Natural killer cell (primary cell): ENCODE measurements around the gene RRP8. TPM values are rescaled to one million over a fixed set of nuclear protein-coding genes. Genes with fewer than 3 reads are reported as not detected.

Source experiments
- ATAC-seq, 3 donors: fragments of 150-1000 bp in 2 of 3; fragments of 200-7000 bp in 1 of 3; cut with Tn5 transposase; 1 replicate in 1 of 3; 2 replicates in 2 of 3; pipeline ENCODE4 v1.10.0; 2021; ENCODE audit warnings: mild to moderate bottlenecking in 2 of 3, moderate library complexity in 2 of 3
- DNase-seq, 2 donors: peaks; one replicate each; pipeline versions ENCODE4 v3.0.0 to v3.0.0-alpha.2; 2013 to 2021; ENCODE audit warnings: mixed read lengths in 1 of 2
- H3K27ac ChIP-seq: one replicate; pipeline ENCODE4 v1.5.1; 2013; ENCODE audit warnings: mild to moderate bottlenecking, low read length
- H3K27me3 ChIP-seq: one replicate; pipeline ENCODE4 v1.6.1; 2013; ENCODE audit warnings: low read length; ENCODE audit not compliant: control insufficient read depth, insufficient read depth
- H3K36me3 ChIP-seq: one replicate; pipeline ENCODE4 v1.6.1; 2013; ENCODE audit warnings: low read length; ENCODE audit not compliant: control insufficient read depth, insufficient read depth
- H3K4me1 ChIP-seq: one replicate; pipeline ENCODE4 v1.6.1; 2013; ENCODE audit warnings: low read length; ENCODE audit not compliant: control insufficient read depth, insufficient read depth
- H3K4me3 ChIP-seq: one replicate; pipeline ENCODE4 v1.5.1; 2013; ENCODE audit warnings: low read length
- H3K9me3 ChIP-seq: one replicate; pipeline ENCODE4 v1.6.1; 2013; ENCODE audit warnings: low read length; ENCODE audit not compliant: control insufficient read depth, insufficient read depth
- H3K27ac Mint-ChIP-seq, 2 donors: one replicate each; pipeline ENCODE4 v1.8.0; 2022; ENCODE audit warnings: mild to moderate bottlenecking in 2 of 2, mixed read lengths in 2 of 2, moderate library complexity in 1 of 2
- H3K27me3 Mint-ChIP-seq, 2 donors: one replicate each; pipeline ENCODE4 v1.8.0; 2022; ENCODE audit warnings: low read depth in 2 of 2, mixed read lengths in 2 of 2
- H3K36me3 Mint-ChIP-seq: one replicate; pipeline ENCODE4 v1.8.0; 2022; ENCODE audit warnings: mixed read lengths
- H3K4me1 Mint-ChIP-seq, 2 donors: one replicate each; pipeline ENCODE4 v1.8.0; 2022; ENCODE audit warnings: mixed read lengths in 2 of 2
- H3K4me3 Mint-ChIP-seq: one replicate; pipeline ENCODE4 v1.8.0; 2022; ENCODE audit warnings: mild to moderate bottlenecking, moderate library complexity, mixed read lengths
- H3K9me3 Mint-ChIP-seq, 2 donors: one replicate each; pipeline ENCODE4 v1.8.0; 2022; ENCODE audit warnings: mixed read lengths in 2 of 2
- WGBS: methylation state at CpG from one replicate; pipeline ENCODE4 v1.1.7; 2013; ENCODE audit warnings: missing lambda C conversion rate; ENCODE audit not compliant: insufficient coverage; 5-methylcytosine and 5-hydroxymethylcytosine counted together
- intact Hi-C: fragments of 100-400 bp; cut with micrococcal nuclease; formaldehyde crosslinking; loops from one replicate; pipeline ENCODE4 v1.14.2; 2022
- total RNA-seq, 4 donors: library from RNA; stranded (reverse); fragments of 120-200 nt in 1 of 4; gene quantifications; one replicate each; pipeline versions ENCODE4 v1.2.3 to v1.2.4, GENCODE V29; 2013 to 2022
- TF ChIP-seq, protein P1 (sequence below): fragments of 200-600 bp; IDR thresholded peaks from one replicate; pipeline ENCODE4 v1.8.0; 2022; ENCODE audit warnings: antibody characterized with exemption

RRP8 gene
- total RNA-seq, 3 donors from 2014 or later (not counting 1 experiment from before 2014, with no cell fraction given): 31.3 to 35.9 (median 31.9) TPM

DNA sequence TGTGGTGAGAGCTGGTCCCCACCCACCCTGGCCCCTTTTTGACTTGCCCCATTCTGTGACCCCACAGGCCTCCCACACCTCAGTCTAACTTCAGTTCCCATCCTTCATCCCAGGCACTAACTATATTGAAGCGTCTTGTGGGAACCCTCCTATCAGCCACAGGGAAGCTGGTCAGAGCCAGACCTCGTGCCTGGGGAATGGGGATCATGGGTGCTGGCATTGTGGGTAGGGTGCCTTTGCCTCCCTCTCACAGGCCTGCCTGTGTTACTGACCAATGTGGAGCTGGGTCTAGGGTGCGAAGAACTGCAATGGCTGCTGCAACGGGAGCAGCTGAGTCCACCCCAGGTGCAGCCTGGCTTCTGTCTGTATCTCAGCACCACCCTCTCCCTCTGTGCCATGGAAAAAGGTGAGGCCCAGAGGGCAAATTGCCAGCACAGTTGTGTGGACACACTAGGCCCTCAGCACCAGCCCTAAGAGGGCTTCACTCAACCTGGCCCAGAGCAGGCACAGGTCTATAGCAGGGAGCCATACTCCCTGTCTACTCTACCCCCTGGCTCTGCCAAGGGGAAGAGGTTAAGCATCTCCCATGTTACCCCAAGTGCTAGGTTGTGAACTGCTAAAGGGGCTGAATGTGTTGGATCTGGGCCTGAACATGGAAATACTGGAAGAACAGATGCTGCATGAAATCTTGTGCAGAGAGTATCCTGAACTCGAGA, 37.3 kb downstream of the RRP8 start:
- Histone ChIP-seq H3K27ac (no peak overlapping the region), H3K4me3 (no peak overlapping the region), H3K9me3 (no peaks in the 10 kb centered on the region), H3K36me3 (no peaks in the 10 kb centered on the region), H3K27me3 (no peaks in the 10 kb centered on the region), H3K4me1 (no peaks in the 10 kb centered on the region)
- 96% methylated on average over 5 of the region's 5 CpGs for WGBS
- Mint-ChIP-seq H3K27ac (no peak overlapping the region), H3K36me3 (no peaks in the 10 kb centered on the region), H3K27me3 (no peaks in the 10 kb centered on the region), H3K4me1 (peaks cover 0 to 7% of the 10 kb centered on the region in 2 donors), H3K9me3 (no peaks in the 10 kb centered on the region), H3K4me3 (no peak overlapping the region)
- intact Hi-C loops: no loop called here
- ATAC-seq (no peak), DNase-seq (no peak)
- TF ChIP-seq, protein P1, sequence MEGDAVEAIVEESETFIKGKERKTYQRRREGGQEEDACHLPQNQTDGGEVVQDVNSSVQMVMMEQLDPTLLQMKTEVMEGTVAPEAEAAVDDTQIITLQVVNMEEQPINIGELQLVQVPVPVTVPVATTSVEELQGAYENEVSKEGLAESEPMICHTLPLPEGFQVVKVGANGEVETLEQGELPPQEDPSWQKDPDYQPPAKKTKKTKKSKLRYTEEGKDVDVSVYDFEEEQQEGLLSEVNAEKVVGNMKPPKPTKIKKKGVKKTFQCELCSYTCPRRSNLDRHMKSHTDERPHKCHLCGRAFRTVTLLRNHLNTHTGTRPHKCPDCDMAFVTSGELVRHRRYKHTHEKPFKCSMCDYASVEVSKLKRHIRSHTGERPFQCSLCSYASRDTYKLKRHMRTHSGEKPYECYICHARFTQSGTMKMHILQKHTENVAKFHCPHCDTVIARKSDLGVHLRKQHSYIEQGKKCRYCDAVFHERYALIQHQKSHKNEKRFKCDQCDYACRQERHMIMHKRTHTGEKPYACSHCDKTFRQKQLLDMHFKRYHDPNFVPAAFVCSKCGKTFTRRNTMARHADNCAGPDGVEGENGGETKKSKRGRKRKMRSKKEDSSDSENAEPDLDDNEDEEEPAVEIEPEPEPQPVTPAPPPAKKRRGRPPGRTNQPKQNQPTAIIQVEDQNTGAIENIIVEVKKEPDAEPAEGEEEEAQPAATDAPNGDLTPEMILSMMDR: no peak

DNA sequence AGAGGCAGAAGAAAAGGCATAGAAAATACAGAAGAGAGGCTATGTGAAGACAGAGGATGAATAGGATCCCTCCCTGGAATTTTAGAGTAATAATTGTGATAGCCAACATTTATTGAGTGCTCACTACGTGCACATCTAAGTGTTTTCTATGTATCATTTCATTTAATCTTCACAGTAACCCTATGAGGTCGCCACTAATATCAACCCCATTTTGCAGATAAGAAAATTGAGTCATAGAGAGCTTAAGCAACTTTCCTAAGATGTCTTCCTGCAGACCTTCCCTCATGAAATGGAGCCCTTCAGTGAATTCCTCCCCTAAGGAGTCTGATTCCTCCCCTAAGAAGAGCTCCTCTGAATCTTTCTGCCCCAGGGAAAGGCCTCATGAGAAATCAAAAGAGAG, 38.1 kb downstream of the RRP8 start:
- intact Hi-C loops: no loop called here
- Histone ChIP-seq H3K4me3 (no peak overlapping the region), H3K4me1 (no peaks in the 10 kb centered on the region), H3K27ac (no peak overlapping the region), H3K9me3 (no peaks in the 10 kb centered on the region), H3K36me3 (no peaks in the 10 kb centered on the region), H3K27me3 (no peaks in the 10 kb centered on the region)
- no peaks in the 10 kb centered on the region for H3K36me3 Mint-ChIP-seq
- H3K27me3 Mint-ChIP-seq: no peaks in the 10 kb centered on the region
- ATAC-seq (no peak), DNase-seq (no peak)
- no peaks in the 10 kb centered on the region for H3K9me3 Mint-ChIP-seq
- TF ChIP-seq, protein P1: no peak
- peaks cover 0 to 7% of the 10 kb centered on the region in 2 donors for H3K4me1 Mint-ChIP-seq
- 50% methylated on average over 2 of the region's 2 CpGs for WGBS
- no peak overlapping the region for H3K4me3 Mint-ChIP-seq
- no peak overlapping the region for H3K27ac Mint-ChIP-seq

DNA sequence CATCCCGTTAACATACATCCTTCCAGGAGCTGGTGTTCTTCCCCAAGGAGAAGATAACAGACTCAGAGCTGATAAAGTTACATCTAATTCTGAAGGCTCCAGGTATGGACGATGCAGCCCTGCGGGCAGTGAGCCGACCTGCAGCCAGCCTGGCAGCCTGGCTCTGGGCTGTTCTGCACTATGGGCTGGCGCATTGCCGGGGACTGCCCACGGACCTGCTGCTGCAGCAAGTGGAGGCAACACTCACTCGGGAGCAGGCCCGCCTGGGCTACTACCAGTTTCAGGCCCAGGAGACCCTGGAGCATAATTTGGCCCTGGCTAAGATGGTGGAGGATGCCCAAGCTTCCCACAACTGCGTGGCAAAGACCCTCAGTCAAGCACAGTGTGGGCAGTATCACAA, 39.7 kb downstream of the RRP8 start:
- H3K36me3 ChIP-seq: no peaks in the 10 kb centered on the region
- 95% methylated on average over 10 of the region's 10 CpGs for WGBS
- H3K4me3 Mint-ChIP-seq: no peak overlapping the region
- no peaks in the 10 kb centered on the region for H3K9me3 ChIP-seq
- ATAC-seq (no peak), DNase-seq (no peak)
- no peak overlapping the region for H3K4me3 ChIP-seq
- H3K4me1 Mint-ChIP-seq: no peaks in the 10 kb centered on the region
- no peak overlapping the region for H3K27ac ChIP-seq
- intact Hi-C loops: no loop called here
- no peaks in the 10 kb centered on the region for H3K36me3 Mint-ChIP-seq
- no peaks in the 10 kb centered on the region for H3K27me3 Mint-ChIP-seq
- H3K27me3 ChIP-seq: no peaks in the 10 kb centered on the region
- H3K4me1 ChIP-seq: no peaks in the 10 kb centered on the region
- no peak overlapping the region for H3K27ac Mint-ChIP-seq
- TF ChIP-seq, protein P1: no peak
- no peaks in the 10 kb centered on the region for H3K9me3 Mint-ChIP-seq

DNA sequence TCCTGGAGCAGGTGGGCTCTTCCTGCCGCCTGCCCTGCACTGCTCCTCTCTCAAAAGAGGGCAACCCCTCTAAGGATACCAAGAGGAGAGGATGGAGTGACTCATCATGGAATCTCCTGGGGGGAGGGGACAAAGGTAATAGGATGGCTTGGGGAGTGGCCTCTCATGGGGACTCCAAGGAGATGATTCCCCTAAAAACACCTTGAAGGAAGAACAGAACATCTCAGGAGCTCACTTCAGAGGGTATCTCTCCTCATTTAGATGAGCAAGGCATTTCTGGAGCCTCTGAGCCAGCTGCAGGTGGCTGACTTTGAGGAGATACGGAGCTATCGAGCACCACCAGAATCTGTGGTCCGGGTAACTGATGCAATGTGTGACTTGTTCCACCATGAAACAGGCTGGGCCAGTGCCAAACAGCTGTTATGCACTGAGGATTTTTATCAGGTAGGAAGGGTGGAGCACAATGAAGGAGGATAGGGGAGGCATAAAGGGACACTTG, 40.2 kb downstream of the RRP8 start:
- no peak overlapping the region for H3K4me3 ChIP-seq

More for the DNA sequence above, 40.2 kb downstream of the RRP8 start:
- no peak for ATAC-seq
- TF ChIP-seq, protein P1: no peak
- Histone ChIP-seq H3K36me3 (no peaks in the 10 kb centered on the region), H3K27ac (no peak overlapping the region), H3K9me3 (no peaks in the 10 kb centered on the region), H3K27me3 (no peaks in the 10 kb centered on the region), H3K4me1 (no peaks in the 10 kb centered on the region)
- H3K27me3 Mint-ChIP-seq: no peaks in the 10 kb centered on the region
- no peaks in the 10 kb centered on the region for H3K36me3 Mint-ChIP-seq
- no peaks in the 10 kb centered on the region for H3K4me1 Mint-ChIP-seq
- WGBS: 99% methylated on average over 4 of the region's 4 CpGs
- DNase-seq: no peak
- no peak overlapping the region for H3K4me3 Mint-ChIP-seq
- intact Hi-C loops: no loop called here
- no peak overlapping the region for H3K27ac Mint-ChIP-seq
- H3K9me3 Mint-ChIP-seq: no peaks in the 10 kb centered on the region
